ENCODE data around the gene ARL6IP5.

ARL6IP5 gene

GRCh38 chr3:69142797-69143454 is 58.2 kb downstream of the ARL6IP5 start:
- no peak overlapping the region for H3K27ac ChIP-seq
- no peaks in the 10 kb centered on the region for H3K36me3 ChIP-seq (ENCODE audit: insufficient read depth, low read length)
- H3K9me3 ChIP-seq (ENCODE audit: low read depth, low read length) = no peaks in the 10 kb centered on the region
- H3K9ac ChIP-seq (ENCODE audit: insufficient read length) = no peak overlapping the region
- no peak overlapping the region for H3K4me3 ChIP-seq
- no peak for DNase-seq (ENCODE audit: low read depth, low spot score)
- TF ChIP-seq EZH2 (IDR thresholded peaks at IDR 0.05) (no peak), FOXP2 (optimal IDR thresholded peaks at IDR 0.05; ENCODE audit: control extremely low read depth, extremely low read length, insufficient read depth) (no peak), POLR2AphosphoS5 (IDR thresholded peaks at IDR 0.05; ENCODE audit: borderline replicate concordance, low read depth, low read length) (no peak)

- no peak for TF ChIP-seq POLR2AphosphoS5 (IDR thresholded peaks at IDR 0.05; ENCODE audit: borderline replicate concordance, low read depth, low read length)
- TF ChIP-seq EZH2 (IDR thresholded peaks at IDR 0.05) = no peak
- no peak for TF ChIP-seq FOXP2 (optimal IDR thresholded peaks at IDR 0.05; ENCODE audit: control extremely low read depth, extremely low read length, insufficient read depth)
- no peaks in the 10 kb centered on the region for H3K9me3 ChIP-seq (ENCODE audit: low read depth, low read length)
- no peak overlapping the region for H3K27ac ChIP-seq
- no peak overlapping the region for H3K4me3 ChIP-seq
- no peaks in the 10 kb centered on the region for H3K36me3 ChIP-seq (ENCODE audit: insufficient read depth, low read length)
- peak; percentile 12 for DNase-seq (ENCODE audit: low read depth, low spot score)
- H3K9ac ChIP-seq (ENCODE audit: insufficient read length) = no peak overlapping the region
These were observed 58.9 kb downstream of the ARL6IP5 start for GRCh38 chr3:69143612-69144011.

DNA sequence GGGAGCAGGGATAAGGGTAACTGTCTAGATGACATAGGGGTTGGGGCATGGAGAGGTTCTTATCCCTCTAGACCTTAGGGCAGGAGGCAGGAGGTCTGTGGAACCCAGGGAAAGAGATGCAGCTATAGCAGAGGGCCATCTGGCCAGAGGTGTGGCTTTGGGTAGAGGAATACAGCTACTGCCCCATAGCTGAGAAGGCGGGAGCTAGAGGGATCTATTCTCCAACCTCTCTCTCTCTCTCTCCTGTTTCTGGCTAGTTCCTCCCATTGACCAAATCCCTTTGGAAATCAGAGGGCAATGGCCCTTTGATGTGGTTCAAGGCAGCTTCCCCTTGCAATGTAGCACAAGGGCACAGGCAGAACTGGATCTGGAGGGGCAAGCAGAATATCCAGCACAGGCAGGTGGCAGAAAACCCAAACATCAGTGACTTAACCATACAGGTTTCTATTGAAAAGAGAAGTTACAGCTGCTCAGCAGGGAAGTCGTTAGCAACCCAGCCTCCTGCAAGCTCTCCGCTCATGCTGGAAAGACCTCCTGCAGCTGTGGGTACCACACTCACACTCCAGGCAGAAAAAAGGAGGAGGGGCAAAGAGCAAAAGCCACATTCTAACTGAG is 60.0 kb downstream of the ARL6IP5 start:
- DNase-seq (ENCODE audit: low read depth, low spot score) = no peak
- TF ChIP-seq EZH2 (IDR thresholded peaks at IDR 0.05) (no peak), POLR2AphosphoS5 (IDR thresholded peaks at IDR 0.05; ENCODE audit: borderline replicate concordance, low read depth, low read length) (no peak), FOXP2 (optimal IDR thresholded peaks at IDR 0.05; ENCODE audit: control extremely low read depth, extremely low read length, insufficient read depth) (no peak)
- H3K4me3 ChIP-seq = no peak overlapping the region
- H3K9ac ChIP-seq (ENCODE audit: insufficient read length) = no peak overlapping the region
- H3K36me3 ChIP-seq (ENCODE audit: insufficient read depth, low read length) = no peaks in the 10 kb centered on the region
- no peaks in the 10 kb centered on the region for H3K9me3 ChIP-seq (ENCODE audit: low read depth, low read length)
- H3K27ac ChIP-seq = no peak overlapping the region

GRCh38 chr3:69145688-69146087 is 61.0 kb downstream of the ARL6IP5 start:
- no peaks in the 10 kb centered on the region for H3K9me3 ChIP-seq (ENCODE audit: low read depth, low read length)

GRCh38 chr3:69149586-69149985 is 64.8 kb downstream of the ARL6IP5 start:
- Histone ChIP-seq H3K36me3 (ENCODE audit: insufficient read depth, low read length) (no peaks in the 10 kb centered on the region), H3K9me3 (ENCODE audit: low read depth, low read length) (no peaks in the 10 kb centered on the region), H3K4me3 (no peak overlapping the region), H3K9ac (ENCODE audit: insufficient read length) (no peak overlapping the region), H3K27ac (no peak overlapping the region)
- no peak for DNase-seq (ENCODE audit: low read depth, low spot score)
- TF ChIP-seq FOXP2 (optimal IDR thresholded peaks at IDR 0.05; ENCODE audit: control extremely low read depth, extremely low read length, insufficient read depth) = no peak
- no peak for TF ChIP-seq POLR2AphosphoS5 (IDR thresholded peaks at IDR 0.05; ENCODE audit: borderline replicate concordance, low read depth, low read length)
- TF ChIP-seq EZH2 (IDR thresholded peaks at IDR 0.05) = no peak

More at GRCh38 chr3:69145688-69146087, 61.0 kb downstream of the ARL6IP5 start:
- no peak overlapping the region for H3K27ac ChIP-seq
- H3K4me3 ChIP-seq = no peak overlapping the region
- no peaks in the 10 kb centered on the region for H3K36me3 ChIP-seq (ENCODE audit: insufficient read depth, low read length)
- no peak overlapping the region for H3K9ac ChIP-seq (ENCODE audit: insufficient read length)
- no peak for TF ChIP-seq EZH2 (IDR thresholded peaks at IDR 0.05)
- no peak for DNase-seq (ENCODE audit: low read depth, low spot score)

Measured in SK-N-MC (cell line).